HFFc6 (cell line): ENCODE measurements around the gene DOCK3. TPM values are rescaled to one million over a fixed set of nuclear protein-coding genes. Genes with fewer than 3 reads are reported as not detected.

ENCODE experiments used
- DNase-seq: peaks from one replicate; pipeline ENCODE4 v3.0.0-alpha.2; 2018
- H3K27ac Mint-ChIP-seq: 2 replicates; pipeline ENCODE4 v1.8.0; 2020; ENCODE audit warnings: mild to moderate bottlenecking, mixed read lengths
- H3K27me3 Mint-ChIP-seq: 2 replicates; pipeline ENCODE4 v1.8.0; 2021; ENCODE audit warnings: mild to moderate bottlenecking, moderate library complexity, mixed read lengths; ENCODE audit not compliant: insufficient read depth
- H3K36me3 Mint-ChIP-seq: 2 replicates; pipeline ENCODE4 v1.8.0; 2021; ENCODE audit warnings: low read depth, mixed read lengths
- H3K4me1 Mint-ChIP-seq: 2 replicates; pipeline ENCODE4 v1.8.0; 2020; ENCODE audit warnings: low read depth, mixed read lengths
- H3K4me3 Mint-ChIP-seq: 2 replicates; pipeline ENCODE4 v1.8.0; 2020; ENCODE audit warnings: mild to moderate bottlenecking, moderate library complexity, mixed read lengths
- H3K9me3 Mint-ChIP-seq: 2 replicates; pipeline ENCODE4 v1.8.0; 2020; ENCODE audit warnings: mild to moderate bottlenecking, mixed read lengths
- CTCF ChIP-seq: fragments of 200-600 bp; sonication (generic); IDR thresholded peaks from 2 replicates; pipeline ENCODE4 v1.5.0; 2021; ENCODE audit warnings: antibody characterized with exemption, mild to moderate bottlenecking
- total RNA-seq, 6 experiments: library from RNA; stranded (reverse); fragmentation: NEBNext Ultra II Directional; extraction: Animal tissue kit (Norgen Biotek cat#: 25700); gene quantifications; 2 replicates in 1 of 6; 3 replicates in 5 of 6; pipeline ENCODE4 v1.2.3, GENCODE V29; 2021

Gene DOCK3
- total RNA-seq, 6 experiments from 2014 or later, result 0.14 to 0.26 (median 0.22) TPM

DNA sequence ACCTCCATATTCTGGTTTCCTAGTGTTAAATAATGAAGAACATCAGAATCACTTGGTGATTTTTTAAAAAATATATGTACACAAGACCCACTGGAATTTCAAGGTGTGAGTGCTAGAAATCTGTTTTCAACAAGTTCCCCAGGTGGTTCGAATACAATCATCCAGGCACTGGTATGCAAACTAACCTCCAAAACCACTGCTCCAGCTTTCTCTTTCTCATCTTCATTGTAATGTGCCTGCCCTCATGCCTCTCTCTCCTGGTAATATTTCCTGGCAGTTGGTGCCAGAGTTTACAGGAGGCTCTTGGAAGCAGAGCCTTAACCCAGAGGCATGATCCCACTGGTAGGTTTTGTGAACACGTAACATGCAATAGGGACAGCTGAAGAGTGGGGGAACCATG is 547.2 kb downstream of the DOCK3 start:
- no peak for DNase-seq
- Mint-ChIP-seq H3K27ac (no peak overlapping the region), H3K4me1 (no peaks in the 10 kb centered on the region), H3K9me3 (no peaks in the 10 kb centered on the region; the same call in none of the 2 replicates), H3K4me3 (no peak overlapping the region), H3K36me3 (no peaks in the 10 kb centered on the region), H3K27me3 (peaks cover 2% of the 10 kb centered on the region; the same call in 1 of the 2 replicates)
- TF ChIP-seq CTCF, result no peak

- H3K4me3 Mint-ChIP-seq, result no peak overlapping the region
- H3K36me3 Mint-ChIP-seq, result no peaks in the 10 kb centered on the region
- H3K27me3 Mint-ChIP-seq, result no peaks in the 10 kb centered on the region
- no peak for TF ChIP-seq CTCF
- peaks cover under 1% of the 10 kb centered on the region; the same call in 1 of the 2 replicates for H3K9me3 Mint-ChIP-seq
- DNase-seq, result no peak
- H3K4me1 Mint-ChIP-seq, result no peaks in the 10 kb centered on the region
- no peak overlapping the region for H3K27ac Mint-ChIP-seq
Observed at GRCh38 chr3:51224283-51224682, 549.6 kb downstream of the DOCK3 start.

- Mint-ChIP-seq H3K4me3 (no peak overlapping the region), H3K36me3 (no peaks in the 10 kb centered on the region), H3K9me3 (peaks cover 6% of the 10 kb centered on the region; the same call in 1 of the 2 replicates), H3K27ac (no peak overlapping the region), H3K27me3 (no peaks in the 10 kb centered on the region), H3K4me1 (no peaks in the 10 kb centered on the region)
- no peak for TF ChIP-seq CTCF
- DNase-seq, result no peak
Observed at GRCh38 chr3:51224843-51225242, 550.1 kb downstream of the DOCK3 start.

GRCh38 chr3:51242939-51243338 is 568.2 kb downstream of the DOCK3 start:
- H3K9me3 Mint-ChIP-seq, result peaks cover 23% of the 10 kb centered on the region
- no peaks in the 10 kb centered on the region for H3K4me1 Mint-ChIP-seq
- H3K4me3 Mint-ChIP-seq, result no peak overlapping the region
- H3K27ac Mint-ChIP-seq, result no peak overlapping the region
- H3K36me3 Mint-ChIP-seq, result no peaks in the 10 kb centered on the region
- H3K27me3 Mint-ChIP-seq, result no peaks in the 10 kb centered on the region
- no peak for TF ChIP-seq CTCF
- DNase-seq, result no peak

GRCh38 chr3:51243924-51244323 is 569.2 kb downstream of the DOCK3 start:
- H3K4me1 Mint-ChIP-seq, result no peaks in the 10 kb centered on the region
- H3K4me3 Mint-ChIP-seq, result no peak overlapping the region
- H3K27ac Mint-ChIP-seq, result no peak overlapping the region
- DNase-seq, result no peak
- H3K36me3 Mint-ChIP-seq, result no peaks in the 10 kb centered on the region
- no peaks in the 10 kb centered on the region for H3K27me3 Mint-ChIP-seq
- H3K9me3 Mint-ChIP-seq, result peaks cover 26% of the 10 kb centered on the region
- TF ChIP-seq CTCF, result no peak

DNA sequence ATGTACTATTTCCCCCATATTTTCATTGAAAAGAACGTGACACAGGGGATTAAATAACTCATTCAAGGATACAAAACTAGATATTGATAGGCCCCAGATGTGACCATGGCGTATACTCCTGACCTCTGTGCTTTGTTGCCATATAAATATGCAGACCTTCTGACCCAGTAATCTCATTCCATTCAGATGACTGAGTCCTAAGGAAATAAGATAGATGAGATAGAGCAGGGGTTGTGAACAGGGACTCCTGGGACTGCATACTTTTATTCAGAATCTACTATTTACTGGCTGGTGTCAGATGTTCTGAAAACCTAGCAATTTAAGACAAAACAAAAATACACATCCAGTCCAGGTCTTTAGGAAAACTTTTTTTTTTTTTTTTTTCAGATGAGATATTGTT is 571.1 kb downstream of the DOCK3 start:
- Mint-ChIP-seq H3K36me3 (no peaks in the 10 kb centered on the region), H3K27me3 (no peaks in the 10 kb centered on the region), H3K4me1 (no peaks in the 10 kb centered on the region), H3K27ac (no peak overlapping the region), H3K4me3 (no peak overlapping the region), H3K9me3 (peaks cover 20% of the 10 kb centered on the region)
- no peak for TF ChIP-seq CTCF
- DNase-seq, result peak; percentile 0
